NCI-H1092 (cell line): ENCODE measurements around the gene SPINT2.
"Not testable (repeated sequence)": the region's sequence is repeated elsewhere in the genome, so short reads cannot be mapped to it uniquely, and the experiment has no call there.

Experiments used
- DNase-seq: peaks from one replicate; lab custom pipeline; 2025; lab: John Stamatoyannopoulos, UW

Gene SPINT2, protein sequence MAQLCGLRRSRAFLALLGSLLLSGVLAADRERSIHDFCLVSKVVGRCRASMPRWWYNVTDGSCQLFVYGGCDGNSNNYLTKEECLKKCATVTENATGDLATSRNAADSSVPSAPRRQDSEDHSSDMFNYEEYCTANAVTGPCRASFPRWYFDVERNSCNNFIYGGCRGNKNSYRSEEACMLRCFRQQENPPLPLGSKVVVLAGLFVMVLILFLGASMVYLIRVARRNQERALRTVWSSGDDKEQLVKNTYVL

GRCh38 chr19:38264486-38265212 is at the start of gene SPINT2:
Gene SPINT2, plus strand, starts transcription at chr19:38264573. Its CDS starts 320 bp downstream, at chr19:38264893.
- DNase-seq = peak; percentile 73

DNA sequence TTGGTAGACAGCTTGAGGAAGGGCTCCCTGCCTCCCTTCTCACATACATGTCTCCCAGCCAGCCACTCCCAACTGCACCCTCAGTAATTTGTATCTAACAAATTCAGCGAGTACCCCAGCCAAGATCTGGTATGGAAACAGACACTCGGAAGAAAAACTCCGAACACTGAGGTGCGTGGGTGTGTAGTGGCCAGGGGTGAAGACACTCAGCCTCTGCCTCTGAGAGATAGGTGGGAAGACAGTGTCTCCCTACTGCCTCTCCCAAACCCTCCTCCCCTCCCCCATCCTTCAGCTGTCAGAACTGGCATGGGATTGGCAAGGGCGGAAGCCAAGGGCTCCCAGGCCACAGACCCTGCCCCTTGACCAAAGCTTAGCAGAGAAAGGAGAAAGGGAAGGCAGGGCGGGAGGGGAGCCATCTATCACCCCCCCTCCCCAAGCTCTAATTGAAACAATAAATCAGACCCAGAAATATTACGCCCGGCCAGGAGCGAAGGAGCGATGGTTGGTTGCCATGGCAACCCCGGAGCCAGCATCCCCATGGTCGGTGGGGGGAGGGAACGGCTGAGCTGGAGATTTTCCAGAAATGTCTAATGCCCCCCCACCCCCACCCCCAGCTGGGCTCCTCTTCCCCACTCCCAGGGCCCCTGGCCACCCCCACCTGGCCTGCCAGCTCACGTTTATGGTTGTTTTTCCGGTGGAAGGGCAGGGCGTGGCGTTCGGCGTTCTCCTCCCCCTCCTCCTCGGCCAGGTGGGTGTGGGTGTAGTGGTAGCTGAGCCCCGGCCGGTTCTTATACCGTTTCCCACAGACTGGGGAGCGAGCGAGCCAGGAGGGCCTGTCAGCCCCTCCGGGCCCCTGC is 47.4 kb upstream of the SPINT2 start:
- no peak for DNase-seq

DNA sequence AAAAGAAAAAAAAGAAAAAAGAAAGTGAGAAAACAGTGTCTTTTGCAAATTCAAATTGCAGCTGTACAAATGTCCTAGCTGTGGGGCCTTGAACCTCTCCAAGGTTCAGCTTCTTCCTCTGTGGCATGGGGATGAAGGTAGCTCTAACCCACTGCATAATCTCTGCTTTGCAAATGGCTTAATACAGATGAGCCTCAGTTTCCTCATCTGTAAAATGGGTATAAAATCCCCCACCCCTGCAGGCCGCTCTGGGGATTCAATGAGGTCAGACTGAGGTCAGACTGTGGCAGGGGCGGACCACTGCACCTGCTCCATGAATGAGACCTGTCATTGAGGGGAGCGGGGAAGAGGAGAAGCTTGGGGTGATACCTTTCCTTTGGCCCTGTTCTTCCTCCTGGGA is 46.2 kb upstream of the SPINT2 start:
- DNase-seq = no peak

- no peak for DNase-seq
These were observed 45.2 kb upstream of the SPINT2 start for GRCh38 chr19:38219221-38219620.

DNA sequence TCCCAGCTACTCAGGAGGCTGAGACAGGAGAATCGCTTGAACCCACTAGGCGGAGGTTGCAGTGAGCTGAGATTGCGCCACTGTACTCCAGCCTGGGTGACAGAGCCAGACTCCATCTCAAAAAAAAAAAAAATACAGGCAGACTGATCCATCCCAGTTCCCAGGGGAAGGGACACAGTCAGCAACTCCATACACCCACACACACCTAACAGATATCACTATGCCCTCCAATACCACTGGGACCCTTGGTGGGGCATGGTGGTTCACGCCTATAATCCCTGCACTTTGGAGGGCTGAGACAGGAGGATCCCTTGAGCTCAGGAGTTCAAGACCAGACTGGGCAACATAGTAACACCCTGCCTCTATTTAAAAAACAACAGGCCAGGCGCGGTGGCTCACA is 43.0 kb upstream of the SPINT2 start:
- no peak for DNase-seq

DNA sequence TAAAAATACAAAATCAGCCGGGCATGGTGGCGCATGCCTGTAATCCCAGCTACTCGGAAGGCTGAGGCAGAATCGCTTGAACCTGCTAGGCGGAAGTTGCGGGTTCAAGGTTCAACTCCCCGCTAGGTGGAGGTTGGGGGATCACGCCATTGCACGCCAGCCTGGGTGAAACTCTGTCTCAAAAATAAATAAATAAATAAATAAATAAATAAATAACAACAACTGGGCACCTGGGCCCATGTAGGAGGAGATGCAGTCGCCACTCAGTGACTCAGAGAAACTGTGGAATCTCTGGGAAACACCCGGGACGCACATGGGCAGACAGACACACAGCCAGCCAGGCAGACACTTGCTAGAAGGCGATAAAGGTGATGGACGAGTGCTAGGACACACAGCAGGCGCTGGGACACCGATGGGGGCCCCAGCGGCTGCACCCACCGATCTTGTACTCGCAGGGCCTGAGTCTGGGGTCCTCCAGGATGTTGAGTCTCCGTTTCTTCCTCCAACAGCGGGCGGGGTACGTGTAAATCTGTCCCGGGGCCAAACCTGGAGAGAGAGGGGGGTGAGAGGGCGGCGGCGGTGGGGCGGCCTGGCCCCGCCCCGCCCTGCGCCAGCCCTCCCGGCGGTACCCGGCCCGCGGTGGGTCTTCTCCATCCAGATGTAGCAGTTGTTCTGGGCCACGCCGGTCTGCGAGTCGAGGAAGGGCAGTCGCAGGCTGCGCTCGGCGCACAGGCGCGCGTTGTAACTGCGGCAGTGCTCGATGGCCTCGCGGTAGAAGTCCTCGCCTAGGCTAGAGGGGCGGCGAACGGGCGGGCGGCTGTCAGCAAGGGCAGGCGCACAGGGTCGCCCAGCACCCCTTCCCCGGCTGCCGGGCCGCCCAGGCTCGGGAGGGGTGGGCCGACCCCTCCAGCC is 42.2 kb upstream of the SPINT2 start:
- no peak for DNase-seq

DNA sequence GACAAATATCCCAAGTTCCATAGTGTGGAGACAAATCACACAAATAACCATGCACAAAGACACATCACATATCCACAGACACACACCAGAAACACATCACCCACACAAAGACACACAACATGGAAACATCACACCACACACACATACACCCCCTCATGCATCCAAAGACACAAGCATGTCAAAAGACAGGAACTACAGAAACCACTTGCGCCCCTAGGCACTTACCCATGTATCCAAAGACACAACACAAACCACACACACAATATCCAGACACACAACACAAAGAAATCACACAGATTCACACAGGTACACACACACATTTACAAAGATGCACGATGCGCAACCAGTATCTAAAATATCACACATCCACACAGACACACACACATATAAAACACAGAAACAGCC is 41.3 kb upstream of the SPINT2 start:
- DNase-seq = no peak

DNA sequence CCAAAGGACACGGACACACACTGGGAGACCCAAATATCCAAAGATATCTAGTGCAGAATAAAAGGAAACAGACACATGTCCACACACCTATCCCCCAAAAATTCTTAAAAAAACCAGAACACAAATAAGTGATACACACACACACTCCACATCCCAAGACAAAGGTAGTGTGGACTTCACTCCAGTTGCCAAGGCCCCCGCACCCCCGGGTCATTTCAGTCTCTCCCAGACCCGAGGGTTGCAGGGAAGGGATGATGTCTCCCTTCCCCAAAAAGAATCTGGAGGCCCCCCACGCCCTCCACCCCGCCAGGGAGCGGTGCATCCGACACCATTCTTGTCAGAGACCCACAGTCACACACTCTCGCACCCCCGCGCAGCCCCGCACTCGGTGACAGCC is 40.8 kb upstream of the SPINT2 start:
- no peak for DNase-seq

DNA sequence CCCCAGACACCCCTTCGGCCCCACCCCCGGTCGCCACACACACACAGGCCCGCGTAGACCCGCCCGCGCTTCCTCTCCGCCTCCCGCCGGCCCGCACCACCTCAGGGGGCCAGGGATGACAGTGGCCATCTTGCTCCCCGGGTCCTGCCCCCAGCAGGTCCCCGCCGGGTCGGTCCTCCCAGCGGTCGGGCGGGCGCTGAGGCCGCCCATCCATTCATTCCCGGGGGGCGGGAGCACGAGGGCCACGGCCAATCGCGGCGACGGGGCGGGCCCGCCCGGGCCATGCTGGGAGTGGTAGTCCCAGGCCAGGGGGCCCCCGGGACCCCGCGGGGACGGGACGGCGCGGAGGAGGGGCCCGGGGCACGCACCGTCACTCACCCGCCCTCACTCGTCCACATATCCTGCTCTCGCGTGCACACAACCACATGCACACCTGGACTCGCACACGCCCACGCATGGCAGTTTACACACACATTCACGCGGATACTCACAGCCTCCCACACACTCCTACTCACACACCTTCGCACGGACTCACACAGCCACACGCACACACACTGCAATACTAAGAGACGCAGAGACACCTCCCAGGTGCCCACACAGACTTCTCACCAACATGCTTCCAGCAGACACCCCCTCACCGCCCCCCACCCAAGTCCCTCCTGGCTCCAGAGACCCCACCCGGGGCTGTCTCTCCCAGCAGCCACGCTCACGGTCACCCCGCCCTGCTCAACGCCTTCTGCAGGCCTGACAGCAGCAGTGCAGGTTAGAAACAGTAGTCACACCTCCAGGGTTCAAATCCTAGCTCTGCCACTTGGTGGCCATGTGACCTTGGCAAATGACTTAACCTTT is 40.1 kb upstream of the SPINT2 start, which contains the start of gene DPF1:
Gene DPF1, minus strand, starts transcription at position 209 of the 849 bp plus-strand sequence. Its CDS starts 80 bp downstream, at position 129.
- peak; percentile 54 for DNase-seq

DNA sequence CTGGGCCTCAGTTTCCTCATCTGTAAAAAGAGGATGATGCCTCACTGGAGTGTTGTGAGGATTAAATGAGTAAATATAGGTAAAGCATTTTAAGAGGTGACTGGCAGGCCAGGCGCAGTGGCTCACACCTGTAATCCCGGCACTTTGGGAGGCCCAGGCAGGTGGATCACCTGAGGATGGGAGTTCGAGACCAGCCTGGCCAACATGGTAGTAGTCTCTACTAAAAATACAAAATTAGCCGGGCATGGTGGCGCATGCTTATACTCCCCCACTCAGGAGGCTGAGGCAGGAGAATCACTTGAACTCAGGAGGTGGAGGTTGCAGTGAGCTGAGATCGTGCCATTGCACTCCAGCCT is 39.5 kb upstream of the SPINT2 start:
- not testable (repeated sequence) for DNase-seq

GRCh38 chr19:38227287-38228004 is 36.9 kb upstream of the SPINT2 start:
- DNase-seq = no peak

- no peak for DNase-seq
These were observed 36.4 kb upstream of the SPINT2 start for GRCh38 chr19:38228005-38228377.

GRCh38 chr19:38228491-38229439 is 35.6 kb upstream of the SPINT2 start:
- no peak for DNase-seq

- peak; percentile 77 for DNase-seq
These were observed 34.7 kb upstream of the SPINT2 start for GRCh38 chr19:38229585-38230073.

DNA sequence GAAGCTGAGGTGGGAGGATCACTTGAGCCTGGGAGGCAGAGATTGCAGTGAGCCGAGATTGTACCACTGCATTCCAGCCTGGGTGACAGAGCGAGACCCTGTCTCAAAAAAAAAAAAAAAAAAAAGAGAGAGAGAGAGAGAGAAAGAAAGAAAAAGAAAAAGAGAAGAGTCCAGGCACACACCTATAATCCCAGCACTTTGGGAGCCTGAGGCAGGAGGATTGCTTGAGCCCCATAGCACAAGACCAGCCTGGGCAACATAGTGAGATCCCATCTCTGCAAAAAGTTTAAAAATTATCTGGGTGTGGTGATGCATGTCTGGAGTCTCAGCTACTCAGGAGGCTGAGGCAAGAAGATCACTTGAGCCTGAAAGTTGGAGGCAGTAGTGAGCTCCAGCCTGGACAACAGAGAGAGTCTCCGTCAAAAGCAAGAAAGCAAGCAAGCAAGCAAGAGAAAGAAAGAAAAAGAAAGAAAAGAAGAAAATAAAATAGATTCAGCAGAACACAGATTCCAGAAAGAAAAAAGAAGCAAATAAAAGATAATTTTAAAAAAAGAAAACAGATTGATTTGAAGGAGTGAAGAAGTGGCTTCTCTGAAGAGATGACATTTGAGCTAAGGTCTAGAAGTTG is 33.8 kb upstream of the SPINT2 start:
- DNase-seq = not testable (repeated sequence)

- no peak for DNase-seq
These were observed 32.5 kb upstream of the SPINT2 start for GRCh38 chr19:38231918-38232317.

GRCh38 chr19:38233740-38234251 is 30.6 kb upstream of the SPINT2 start:
- peak; percentile 49 for DNase-seq

GRCh38 chr19:38234615-38235014 is 29.8 kb upstream of the SPINT2 start:
- no peak for DNase-seq
